Measurements from ENCODE around the gene HIC1. TPM values are rescaled to one million over a fixed set of nuclear protein-coding genes. Genes with fewer than 3 reads are reported as not detected.

HIC1 gene
- total RNA-seq, 4 donors from 2014 or later, result 9.1 to 32.5 (median 14.7) TPM

GRCh38 chr17:2055292-2056205 is 646 bp downstream of the HIC1 start:
- H3K27me3 ChIP-seq, result peaks cover 71% of the 10 kb centered on the region
- peak; percentile 39 for DNase-seq
- intact Hi-C loops (cut with DNase I; ENCODE audit: low total_unique reads) (loop anchor here (1.0 to 10.0 kb wide), 2 partner anchors 119 to 189 kb away; no protein-coding TSS in a partner anchor), in situ Hi-C loops (cut with MboI; ENCODE audit: low pct_ligation_motif_present in 1 of 4, low pct_unique_long_range_greater_than_20kb in 1 of 4, low sequenced_read_pairs in 3 of 4) (loop anchor here in 1 of 4 donors (25.0 kb wide), 1 partner anchor 107 kb away; no protein-coding TSS in a partner anchor)
- TF ChIP-seq POLR2AphosphoS5 (IDR thresholded peaks at IDR 0.05) (no peak), EP300 (IDR thresholded peaks at IDR 0.05; ENCODE audit: low read depth) (no peak), POLR2A (IDR thresholded peaks at IDR 0.05) (no peak)
- peaks cover 13 to 79% (median 69%) of the 10 kb centered on the region in 4 donors for H3K4me1 ChIP-seq
- no peaks in the 10 kb centered on the region for H3K9me3 ChIP-seq
- peak overlapping the region; percentile 85 to 92 (median 90) for H3K27ac ChIP-seq
- H3K4me3 ChIP-seq, result peak overlapping the region; percentile 24 to 65 (median 42)
- WGBS, 2 donors (ENCODE audit: low coverage in 1 of 2), result 1% methylated on average over 68 of the region's 113 CpGs; no CpG with 5 or more reads in 1 of the 2 donors
- H3K36me3 ChIP-seq, result no peaks in the 10 kb centered on the region

GRCh38 chr17:2056206-2057174 is 1.6 kb downstream of the HIC1 start:
- H3K9me3 ChIP-seq, result no peaks in the 10 kb centered on the region
- 24% methylated on average over 23 of the region's 85 CpGs; no CpG with 5 or more reads in 1 of the 2 donors for WGBS, 2 donors (ENCODE audit: low coverage in 1 of 2)
- in situ Hi-C loops (cut with MboI; ENCODE audit: low pct_ligation_motif_present in 1 of 4, low pct_unique_long_range_greater_than_20kb in 1 of 4, low sequenced_read_pairs in 3 of 4) (loop anchor here in 1 of 4 donors (25.0 kb wide), 1 partner anchor 106 kb away; no protein-coding TSS in a partner anchor), intact Hi-C loops (cut with DNase I; ENCODE audit: low total_unique reads) (loop anchor here (10.0 kb wide), 1 partner anchor 118 kb away; no protein-coding TSS in a partner anchor)
- peak overlapping the region in 3 of 4 donors; percentile 35 to 65 (median 49) for H3K4me3 ChIP-seq
- peaks cover 61% of the 10 kb centered on the region for H3K27me3 ChIP-seq
- H3K27ac ChIP-seq, result peak overlapping the region; percentile 85 to 92 (median 90)
- H3K4me1 ChIP-seq, result peaks cover 10 to 78% (median 62%) of the 10 kb centered on the region in 4 donors
- no peak for TF ChIP-seq EP300 (IDR thresholded peaks at IDR 0.05; ENCODE audit: low read depth)
- TF ChIP-seq POLR2AphosphoS5 (IDR thresholded peaks at IDR 0.05), result peak in 1 of 3 donors; percentile 22
- no peak for TF ChIP-seq POLR2A (IDR thresholded peaks at IDR 0.05)
- DNase-seq, result peak; percentile 42
- no peaks in the 10 kb centered on the region for H3K36me3 ChIP-seq

- DNase-seq, result no peak
- in situ Hi-C loops (cut with MboI; ENCODE audit: low pct_ligation_motif_present in 1 of 4, low pct_unique_long_range_greater_than_20kb in 1 of 4, low sequenced_read_pairs in 3 of 4) (loop anchor here in 1 of 4 donors (25.0 kb wide), 1 partner anchor 105 kb away; no protein-coding TSS in a partner anchor), intact Hi-C loops (cut with DNase I; ENCODE audit: low total_unique reads) (loop anchor here (10.0 kb wide), 1 partner anchor 118 kb away; no protein-coding TSS in a partner anchor)
- Histone ChIP-seq H3K36me3 (no peaks in the 10 kb centered on the region), H3K4me1 (peaks cover 10 to 79% (median 64%) of the 10 kb centered on the region in 4 donors), H3K4me3 (peak overlapping the region in 3 of 4 donors; percentile 35 to 65 (median 49)), H3K27me3 (peaks cover 55% of the 10 kb centered on the region), H3K27ac (peak overlapping the region; percentile 85 to 92 (median 90)), H3K9me3 (no peaks in the 10 kb centered on the region)
- WGBS, 2 donors (ENCODE audit: low coverage in 1 of 2), result 27% methylated on average over 48 of the region's 81 CpGs; no CpG with 5 or more reads in 1 of the 2 donors
- TF ChIP-seq POLR2A (IDR thresholded peaks at IDR 0.05) (no peak), POLR2AphosphoS5 (IDR thresholded peaks at IDR 0.05) (no peak), EP300 (IDR thresholded peaks at IDR 0.05; ENCODE audit: low read depth) (no peak), CTCF (IDR thresholded peaks at IDR 0.05) (no peak)
These were observed 2.4 kb downstream of the HIC1 start for GRCh38 chr17:2057175-2057759.

GRCh38 chr17:2057760-2058585 is 3.1 kb downstream of the HIC1 start:
- Histone ChIP-seq H3K9me3 (no peaks in the 10 kb centered on the region), H3K27ac (peak overlapping the region; percentile 85 to 92 (median 90)), H3K36me3 (no peaks in the 10 kb centered on the region), H3K27me3 (peaks cover 54% of the 10 kb centered on the region), H3K4me3 (peak overlapping the region in 3 of 4 donors; percentile 35 to 65 (median 49)), H3K4me1 (peaks cover 10 to 86% (median 67%) of the 10 kb centered on the region in 4 donors)
- no peak for DNase-seq
- intact Hi-C loops (cut with DNase I; ENCODE audit: low total_unique reads) (loop anchor here (10.0 kb wide), 1 partner anchor 117 kb away; no protein-coding TSS in a partner anchor), in situ Hi-C loops (cut with MboI; ENCODE audit: low pct_ligation_motif_present in 1 of 4, low pct_unique_long_range_greater_than_20kb in 1 of 4, low sequenced_read_pairs in 3 of 4) (loop anchor here in 1 of 4 donors (25.0 kb wide), 1 partner anchor 104 kb away; no protein-coding TSS in a partner anchor)
- 54% methylated on average over 59 of the region's 98 CpGs; no CpG with 5 or more reads in 1 of the 2 donors for WGBS, 2 donors (ENCODE audit: low coverage in 1 of 2)
- TF ChIP-seq POLR2AphosphoS5 (IDR thresholded peaks at IDR 0.05) (no peak), CTCF (IDR thresholded peaks at IDR 0.05) (no peak), EP300 (IDR thresholded peaks at IDR 0.05; ENCODE audit: low read depth) (no peak), POLR2A (IDR thresholded peaks at IDR 0.05) (no peak)
